Gastroesophageal sphincter (tissue), 3 donors: ENCODE measurements around the gene MTUS2.

Experiments
- CTCF ChIP-seq, 4 experiments: fragments of 200-600 bp in 2 of 4; fragments of 450-650 bp in 2 of 4; sonication (generic) in 1 of 4; IDR thresholded peaks; one replicate each; pipeline ENCODE4 v1.5.1; 2017 to 2019; ENCODE audit warnings: antibody characterized with exemption in 4 of 4, mild to moderate bottlenecking in 2 of 4, moderate library complexity in 2 of 4
- POLR2A ChIP-seq, 2 donors: fragments of 450-650 bp; IDR thresholded peaks; one replicate each; pipeline ENCODE4 v1.6.1; 2017; ENCODE audit warnings: antibody characterized with exemption in 2 of 2, mild to moderate bottlenecking in 2 of 2, moderate library complexity in 1 of 2
- POLR2AphosphoS5 ChIP-seq: sonication (generic); formaldehyde crosslinking; IDR thresholded peaks from one replicate; pipeline ENCODE4 v1.6.1; 2017; ENCODE audit warnings: antibody characterized with exemption

- TF ChIP-seq CTCF (IDR thresholded peaks at IDR 0.05), result no peak
- TF ChIP-seq POLR2AphosphoS5, result no peak
- TF ChIP-seq POLR2A (IDR thresholded peaks at IDR 0.05), result no peak
These were observed 633.5 kb downstream of the MTUS2 start for GRCh38 chr13:29453617-29454011.
